AG04449 (cell line): ENCODE results near the gene OBP2A.
"Not testable (repeated sequence)": the region's sequence is repeated elsewhere in the genome, so short reads cannot be mapped to it uniquely, and the experiment has no call there.

ENCODE experiments used
- CTCF ChIA-PET: fragments of 350-600 bp; formaldehyde crosslinking; extraction: SDS; loops from one replicate; lab custom pipeline; 2021; ENCODE audit warnings: antibody characterized with exemption; lab: Yijun Ruan, JAX
- POLR2A ChIA-PET: fragments of 400-600, 350-600 bp; formaldehyde crosslinking; extraction: SDS; loops from one replicate; lab custom pipeline; 2020; ENCODE audit warnings: antibody characterized with exemption, inconsistent platforms; lab: Yijun Ruan, JAX
- DNase-seq: peaks from one replicate; pipeline ENCODE4 v3.0.0-alpha.2; 2010; ENCODE audit warnings: low read depth, low spot score
- H3K4me3 ChIP-seq: 2 replicates; pipeline ENCODE4 v1.5.1; 2011; ENCODE audit warnings: low read depth, mild to moderate bottlenecking, control low read depth, low read length
- CTCF ChIP-seq: IDR thresholded peaks from one replicate; pipeline ENCODE4 v1.5.1; 2011; ENCODE audit warnings: mild to moderate bottlenecking, moderate library complexity, low read length, control low read depth, inconsistent platforms; ENCODE audit not compliant: insufficient read depth; ENCODE audit errors: missing control alignments

Gene OBP2A

GRCh38 chr9:135512241-135512603 lies 33.7 kb upstream of the OBP2A start:
- H3K4me3 ChIP-seq = no peak overlapping the region
- ChIA-PET CTCF (interaction anchor here (1.0 to 1.6 kb wide), 3 partner anchors 7 to 12 kb away, joined by 4 to 8 read pairs (median 4); partner anchors contain the start of gene MRPS2), POLR2A (no interaction called here)
- no peak for DNase-seq
- no peak for TF ChIP-seq CTCF

GRCh38 chr9:135512904-135513303 lies 33.0 kb upstream of the OBP2A start:
- ChIA-PET CTCF (interaction anchor here (1.0 to 1.6 kb wide), 3 partner anchors 8 to 13 kb away, joined by 4 to 8 read pairs (median 4); partner anchors contain the start of gene MRPS2), POLR2A (no interaction called here)
- no peak overlapping the region for H3K4me3 ChIP-seq
- DNase-seq = no peak
- TF ChIP-seq CTCF = no peak

GRCh38 chr9:135513351-135513846 lies 32.5 kb upstream of the OBP2A start:
- no peak overlapping the region for H3K4me3 ChIP-seq
- POLR2A ChIA-PET = no interaction called here
- TF ChIP-seq CTCF = no peak
- CTCF ChIA-PET = interaction anchor here (1.0 to 1.6 kb wide), 3 partner anchors 9 to 13 kb away, joined by 4 to 8 read pairs (median 4); partner anchors contain the start of gene MRPS2
- no peak for DNase-seq

- POLR2A ChIA-PET, DNase-seq, H3K4me3 ChIP-seq: not testable (repeated sequence)
- CTCF ChIA-PET = interaction anchor here (0.9 to 1.5 kb wide), 2 partner anchors 9 to 609 kb away, joined by 3 to 5 read pairs; no protein-coding TSS in a partner anchor
Observed at GRCh38 chr9:135513906-135514305, 32.0 kb upstream of the OBP2A start.

GRCh38 chr9:135514342-135515082 lies 31.4 kb upstream of the OBP2A start:
- ChIA-PET POLR2A (no interaction called here), CTCF (interaction anchor here (0.9 to 1.5 kb wide), 3 partner anchors 8 to 608 kb away, joined by 3 to 5 read pairs (median 4); no protein-coding TSS in a partner anchor)
- no peak overlapping the region for H3K4me3 ChIP-seq
- no peak for DNase-seq
- no peak for TF ChIP-seq CTCF

- POLR2A ChIA-PET = no interaction called here
- no peak for DNase-seq
- no peak overlapping the region for H3K4me3 ChIP-seq
- CTCF ChIA-PET = interaction anchor here (1.0 to 1.5 kb wide), 2 partner anchors 9 to 11 kb away, joined by 4 to 5 read pairs; no protein-coding TSS in a partner anchor
- TF ChIP-seq CTCF = no peak
Observed at GRCh38 chr9:135515083-135515951, 30.6 kb upstream of the OBP2A start.
